DOHH2 (cell line): ENCODE results near the gene CNPY1.

Experiments used
- EZH2phosphoT487 ChIP-seq: fragments of 200-600 bp; sonication (generic); IDR thresholded peaks from 2 replicates; pipeline ENCODE4 v1.6.1; 2017; ENCODE audit warnings: borderline replicate concordance, mild to moderate bottlenecking, antibody characterized with exemption, low read length, moderate library complexity, mixed read lengths
- TF ChIP-seq, protein P1 (sequence below): fragments of 200-600 bp; sonication (generic); IDR thresholded peaks from one replicate; pipeline ENCODE4 v1.5.1; 2014; ENCODE audit warnings: antibody characterized with exemption, mild to moderate bottlenecking, low read depth, low read length; ENCODE audit not compliant: poor library complexity, severe bottlenecking

DNA sequence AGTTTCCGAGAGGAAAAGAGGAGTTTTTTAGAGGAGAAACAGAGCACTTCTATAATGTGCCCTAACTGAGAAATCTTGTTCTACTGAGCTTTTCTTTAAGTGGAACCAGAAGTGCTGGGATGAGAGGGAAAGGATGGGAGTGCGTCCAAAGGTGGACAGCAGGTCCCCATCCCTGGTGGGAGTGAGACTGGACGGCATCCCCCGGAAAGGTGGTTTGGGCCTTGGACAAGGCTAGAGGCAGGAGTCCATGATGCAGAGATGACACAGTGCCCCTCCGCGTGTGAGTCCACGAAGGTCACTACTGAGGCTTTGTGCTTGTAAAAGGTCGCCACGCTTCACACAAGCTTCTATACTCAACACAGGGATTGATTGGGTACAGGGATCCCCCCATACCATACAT is 94.5 kb downstream of the CNPY1 start:
- TF ChIP-seq, protein P1, sequence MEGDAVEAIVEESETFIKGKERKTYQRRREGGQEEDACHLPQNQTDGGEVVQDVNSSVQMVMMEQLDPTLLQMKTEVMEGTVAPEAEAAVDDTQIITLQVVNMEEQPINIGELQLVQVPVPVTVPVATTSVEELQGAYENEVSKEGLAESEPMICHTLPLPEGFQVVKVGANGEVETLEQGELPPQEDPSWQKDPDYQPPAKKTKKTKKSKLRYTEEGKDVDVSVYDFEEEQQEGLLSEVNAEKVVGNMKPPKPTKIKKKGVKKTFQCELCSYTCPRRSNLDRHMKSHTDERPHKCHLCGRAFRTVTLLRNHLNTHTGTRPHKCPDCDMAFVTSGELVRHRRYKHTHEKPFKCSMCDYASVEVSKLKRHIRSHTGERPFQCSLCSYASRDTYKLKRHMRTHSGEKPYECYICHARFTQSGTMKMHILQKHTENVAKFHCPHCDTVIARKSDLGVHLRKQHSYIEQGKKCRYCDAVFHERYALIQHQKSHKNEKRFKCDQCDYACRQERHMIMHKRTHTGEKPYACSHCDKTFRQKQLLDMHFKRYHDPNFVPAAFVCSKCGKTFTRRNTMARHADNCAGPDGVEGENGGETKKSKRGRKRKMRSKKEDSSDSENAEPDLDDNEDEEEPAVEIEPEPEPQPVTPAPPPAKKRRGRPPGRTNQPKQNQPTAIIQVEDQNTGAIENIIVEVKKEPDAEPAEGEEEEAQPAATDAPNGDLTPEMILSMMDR, result no peak
- no peak for TF ChIP-seq EZH2phosphoT487
